Left renal cortex interstitium (tissue), 4 donors: ENCODE results near the gene SLC41A3. TPM values are rescaled to one million over a fixed set of nuclear protein-coding genes. Genes with fewer than 3 reads are reported as not detected.

Experiments
- DNase-seq, 4 donors: peaks; one replicate each; pipeline ENCODE4 v3.0.0-alpha.2; 2013; ENCODE audit warnings: low read depth in 4 of 4, low spot score in 2 of 4, missing footprints in 1 of 4
- polyA plus RNA-seq, 4 donors: library from polyadenylated mRNA; unstranded; fragments of 120-200 nt; gene quantifications; one replicate each; pipeline ENCODE4 v1.2.1, GENCODE V29; 2013; ENCODE audit not compliant: insufficient read length in 4 of 4

The SLC41A3 gene
- polyA plus RNA-seq, 4 donors = 64.6 to 95.5 (median 79.9) TPM

DNA sequence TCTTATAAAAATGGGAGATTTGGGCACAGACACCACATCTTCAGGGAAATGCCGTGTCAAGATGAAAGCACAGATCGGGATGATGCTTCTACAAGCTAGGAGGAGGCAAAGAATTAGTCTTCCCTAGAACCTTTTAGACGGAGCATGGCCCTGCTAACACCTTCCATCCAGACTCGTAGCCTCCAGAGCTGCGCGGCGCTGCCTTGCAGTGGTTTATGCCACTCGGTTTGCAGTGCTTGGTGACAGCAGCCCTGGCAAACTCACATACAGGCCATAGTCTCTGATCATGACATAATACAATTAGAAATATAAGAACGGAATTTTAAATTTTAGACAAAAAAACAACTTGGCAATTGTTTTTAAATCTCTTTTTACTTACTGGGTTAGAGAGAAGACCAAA lies 37.1 kb upstream of the SLC41A3 start:
- no peak for DNase-seq

GRCh38 chr3:126119976-126120375 lies 36.1 kb upstream of the SLC41A3 start:
- DNase-seq = no peak

GRCh38 chr3:126119008-126119675 lies 35.2 kb upstream of the SLC41A3 start:
- DNase-seq = no peak

DNA sequence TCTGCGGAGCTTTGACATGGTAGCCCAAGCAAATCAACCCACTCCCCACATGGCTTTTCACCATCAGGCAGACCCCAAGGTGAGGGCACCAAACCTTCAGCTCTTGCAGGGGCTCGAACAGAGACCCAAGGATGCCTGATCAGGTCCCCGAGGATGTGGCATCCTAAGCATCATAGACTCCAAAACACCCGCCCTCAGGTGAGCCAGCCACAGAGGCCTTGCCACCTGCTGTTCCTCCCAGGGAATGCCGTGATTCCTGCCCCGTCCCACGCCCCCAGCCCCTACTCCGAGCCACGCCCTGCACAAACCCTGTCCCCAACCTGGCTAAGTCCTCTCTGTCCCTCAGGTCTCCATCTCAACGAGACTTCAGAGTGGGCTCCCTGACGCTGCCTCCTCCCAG lies 34.7 kb upstream of the SLC41A3 start:
- DNase-seq = no peak

- DNase-seq = no peak
Observed at GRCh38 chr3:126117786-126118185, 33.9 kb upstream of the SLC41A3 start.

DNA sequence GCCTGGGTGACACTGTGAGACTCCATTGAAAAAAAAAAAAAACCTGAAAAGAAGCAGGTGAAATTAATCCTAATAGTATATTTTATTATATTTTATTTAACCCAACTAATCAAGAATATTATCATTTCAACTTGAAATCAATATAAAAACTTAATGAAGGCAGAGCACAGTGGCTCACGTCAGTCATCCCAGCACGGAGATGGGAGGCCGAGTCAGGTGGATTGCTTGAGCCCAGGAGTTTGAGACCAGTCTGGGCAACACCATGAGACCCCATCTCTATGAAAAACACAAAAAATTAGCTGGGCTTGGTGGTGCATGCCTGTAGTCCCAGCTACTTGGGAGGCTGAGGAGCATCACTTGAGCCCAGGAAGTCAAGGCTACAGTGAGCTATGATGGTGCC lies 33.3 kb upstream of the SLC41A3 start:
- no peak for DNase-seq

- DNase-seq = no peak
Observed at GRCh38 chr3:126116526-126116925, 32.6 kb upstream of the SLC41A3 start.

DNA sequence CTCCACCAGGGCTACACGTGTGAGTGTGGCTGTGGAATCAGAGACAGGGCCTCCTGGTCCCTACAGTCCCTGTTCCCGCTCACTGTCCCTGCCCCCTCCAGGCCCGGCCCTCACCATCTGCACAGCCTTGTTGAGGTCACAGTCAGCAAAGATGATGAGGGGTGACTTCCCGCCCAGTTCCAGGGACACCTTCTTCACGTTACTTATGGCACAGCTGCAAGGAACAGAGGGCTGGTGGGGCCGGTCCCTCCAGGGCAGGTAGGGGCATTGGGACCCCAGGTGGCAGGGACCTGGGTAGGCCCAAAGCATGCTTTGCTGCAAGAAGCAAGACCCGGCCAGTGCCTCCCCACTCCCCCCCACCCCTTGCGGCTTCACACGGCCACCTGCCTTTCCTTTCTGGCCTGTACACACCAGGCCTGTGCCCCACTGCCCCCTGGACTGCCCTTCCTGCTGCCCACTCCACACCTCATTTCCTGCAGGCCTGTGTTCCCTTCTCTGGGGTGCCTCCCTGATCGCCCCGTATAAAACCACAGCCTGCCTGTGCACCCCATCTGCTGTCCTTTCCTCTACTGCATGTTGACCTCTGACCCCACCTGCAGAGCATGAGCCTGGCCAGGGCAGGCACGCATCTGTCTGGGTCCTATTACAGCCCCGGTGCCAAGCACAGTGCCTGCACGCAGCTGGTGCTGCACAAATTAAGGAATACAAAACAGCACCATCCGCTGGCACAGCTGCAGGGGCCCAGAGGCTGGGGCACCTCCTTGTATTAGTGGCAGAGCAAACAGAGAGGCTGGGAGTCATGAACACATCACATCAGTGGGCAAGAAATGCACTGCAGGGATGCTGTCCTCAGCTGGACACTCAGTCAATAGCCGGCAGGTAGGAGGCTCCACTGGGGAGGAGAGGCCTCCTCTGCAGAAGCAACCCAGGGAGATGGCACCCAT lies 30.8 kb upstream of the SLC41A3 start:
- DNase-seq = no peak

DNA sequence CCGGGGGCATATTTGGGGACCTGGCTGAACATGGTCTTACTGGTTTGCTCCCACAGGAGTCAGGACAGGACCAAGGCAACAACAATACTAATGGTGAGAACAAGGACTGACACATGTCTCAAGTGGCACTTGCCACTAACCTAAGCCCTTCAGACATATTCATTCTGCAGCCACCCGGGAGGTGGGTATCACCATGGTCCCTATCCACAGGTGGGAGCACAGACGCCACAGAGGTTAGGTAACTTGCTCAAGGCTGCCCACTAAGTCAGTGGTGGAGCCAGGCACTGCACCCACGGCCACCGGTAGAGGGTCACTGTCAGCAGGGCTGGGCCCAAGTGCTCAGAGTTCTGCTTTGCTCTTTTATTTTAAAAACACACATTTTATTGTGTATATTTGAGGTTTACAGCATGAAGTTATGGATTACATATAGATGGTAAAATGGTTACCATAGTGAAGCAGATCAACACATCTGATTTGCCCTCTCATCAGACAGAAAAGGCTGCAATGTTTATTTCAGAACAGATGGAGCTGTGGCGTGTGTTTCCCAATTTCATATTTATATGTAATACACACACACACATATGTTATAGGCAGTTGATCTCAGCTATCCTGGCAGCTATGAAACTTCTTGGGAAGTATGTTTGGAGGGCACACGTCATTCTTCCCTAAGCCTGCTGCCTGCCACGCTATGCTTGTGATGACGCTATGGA lies 30.0 kb upstream of the SLC41A3 start:
- no peak for DNase-seq

GRCh38 chr3:126113238-126113555 lies 29.3 kb upstream of the SLC41A3 start:
- DNase-seq = no peak

- no peak for DNase-seq
Observed at GRCh38 chr3:126112531-126113237, 28.8 kb upstream of the SLC41A3 start.

- DNase-seq = no peak
Observed at GRCh38 chr3:126111566-126112475, 27.9 kb upstream of the SLC41A3 start.

- DNase-seq = no peak
Observed at GRCh38 chr3:126111126-126111551, 27.2 kb upstream of the SLC41A3 start.

DNA sequence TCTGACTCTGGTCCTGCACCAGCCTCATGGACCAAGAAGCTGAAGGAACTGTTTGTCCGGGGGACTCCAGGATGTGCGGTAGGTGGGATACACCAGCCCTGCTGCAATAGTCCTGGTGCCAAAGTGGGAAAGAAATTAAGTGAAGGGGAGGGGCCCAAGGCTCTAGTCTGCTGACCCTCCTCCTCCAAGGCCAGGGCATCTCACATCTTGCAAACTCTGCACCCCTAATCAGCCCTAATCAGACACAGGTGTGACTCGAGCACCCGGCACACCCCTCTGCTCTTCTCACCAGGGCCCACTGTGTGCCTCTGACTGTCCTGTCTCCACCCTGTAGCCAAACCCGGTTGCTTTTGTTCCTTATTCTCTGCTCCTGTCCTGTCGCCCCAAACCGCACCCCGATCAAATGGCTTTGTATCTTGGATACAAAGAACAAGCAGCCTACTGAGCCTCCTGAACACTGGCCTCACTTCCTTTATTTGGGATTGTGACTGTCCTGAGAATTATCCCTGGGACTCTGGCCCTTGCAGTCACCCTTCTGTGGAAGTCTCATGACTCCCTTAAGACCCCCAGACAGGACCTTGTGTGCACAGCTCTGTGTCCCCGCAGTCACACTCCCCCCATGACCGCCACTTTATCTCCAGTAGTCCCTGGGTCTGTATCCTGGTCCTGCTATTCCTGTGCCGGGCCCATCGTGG lies 26.7 kb upstream of the SLC41A3 start:
- DNase-seq = no peak

DNA sequence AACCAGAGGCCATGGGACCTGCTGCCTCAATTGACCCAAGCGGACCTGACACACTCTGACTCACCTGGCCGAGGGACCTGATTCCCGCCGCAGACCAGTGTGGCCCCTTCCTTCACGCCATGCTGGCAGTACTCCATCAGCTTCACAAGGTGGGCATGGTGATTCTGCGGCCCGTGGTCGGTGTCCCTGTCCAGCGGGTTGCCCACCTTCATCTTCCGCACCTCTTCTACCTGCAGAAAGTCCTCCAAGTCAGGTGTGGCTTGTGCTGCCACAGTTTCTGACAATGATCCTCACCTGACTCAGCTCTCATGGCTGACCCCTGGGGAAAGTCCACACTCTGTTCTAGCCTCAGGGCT lies 25.9 kb upstream of the SLC41A3 start:
- no peak for DNase-seq

GRCh38 chr3:126109146-126109879 lies 25.4 kb upstream of the SLC41A3 start:
- no peak for DNase-seq

GRCh38 chr3:126108676-126109050 lies 24.7 kb upstream of the SLC41A3 start:
- DNase-seq = no peak

DNA sequence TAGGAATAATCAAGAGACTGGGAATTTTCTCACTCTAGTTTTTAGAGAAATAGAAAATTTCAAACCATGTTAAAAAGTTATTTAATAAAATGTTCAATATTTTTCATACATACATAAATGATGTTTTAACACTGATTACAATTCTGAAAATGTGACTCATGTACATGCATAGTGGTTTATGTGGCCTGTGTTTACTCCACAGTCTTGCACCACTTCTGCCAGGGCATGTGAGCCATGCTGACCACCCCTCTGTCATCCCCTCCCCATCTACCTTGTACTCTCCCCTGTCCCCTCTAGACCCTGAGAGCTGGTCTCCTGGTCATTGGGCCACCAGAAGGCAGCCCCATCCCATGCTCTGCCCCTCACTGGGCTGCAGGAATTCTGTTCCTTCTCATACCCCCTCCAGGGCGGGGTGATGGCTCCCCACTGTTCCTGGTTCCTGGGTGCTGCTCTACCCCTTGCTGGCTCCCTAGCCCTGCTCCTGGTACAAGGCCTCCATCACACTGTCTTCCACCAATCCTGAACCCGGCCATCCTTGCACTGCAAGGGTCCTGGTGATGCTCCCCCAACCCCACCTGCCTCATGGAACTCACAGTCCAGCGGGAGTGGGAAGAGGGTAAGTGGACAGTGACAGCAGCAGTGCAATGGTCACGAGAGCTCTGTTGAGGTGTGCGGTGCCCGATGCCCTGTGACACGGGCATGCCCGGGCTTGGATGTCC lies 24.2 kb upstream of the SLC41A3 start:
- DNase-seq = no peak
